ENCODE results near the gene TBC1D4. TPM values are rescaled to one million over a fixed set of nuclear protein-coding genes. Genes with fewer than 3 reads are reported as not detected.
A peak's percentile ranks its signal among the peaks of the same experiment; 100 is the strongest.

The TBC1D4 gene
- total and polyA plus RNA-seq, 10 donors = 10.1 to 67.0 (median 21.6) TPM

DNA sequence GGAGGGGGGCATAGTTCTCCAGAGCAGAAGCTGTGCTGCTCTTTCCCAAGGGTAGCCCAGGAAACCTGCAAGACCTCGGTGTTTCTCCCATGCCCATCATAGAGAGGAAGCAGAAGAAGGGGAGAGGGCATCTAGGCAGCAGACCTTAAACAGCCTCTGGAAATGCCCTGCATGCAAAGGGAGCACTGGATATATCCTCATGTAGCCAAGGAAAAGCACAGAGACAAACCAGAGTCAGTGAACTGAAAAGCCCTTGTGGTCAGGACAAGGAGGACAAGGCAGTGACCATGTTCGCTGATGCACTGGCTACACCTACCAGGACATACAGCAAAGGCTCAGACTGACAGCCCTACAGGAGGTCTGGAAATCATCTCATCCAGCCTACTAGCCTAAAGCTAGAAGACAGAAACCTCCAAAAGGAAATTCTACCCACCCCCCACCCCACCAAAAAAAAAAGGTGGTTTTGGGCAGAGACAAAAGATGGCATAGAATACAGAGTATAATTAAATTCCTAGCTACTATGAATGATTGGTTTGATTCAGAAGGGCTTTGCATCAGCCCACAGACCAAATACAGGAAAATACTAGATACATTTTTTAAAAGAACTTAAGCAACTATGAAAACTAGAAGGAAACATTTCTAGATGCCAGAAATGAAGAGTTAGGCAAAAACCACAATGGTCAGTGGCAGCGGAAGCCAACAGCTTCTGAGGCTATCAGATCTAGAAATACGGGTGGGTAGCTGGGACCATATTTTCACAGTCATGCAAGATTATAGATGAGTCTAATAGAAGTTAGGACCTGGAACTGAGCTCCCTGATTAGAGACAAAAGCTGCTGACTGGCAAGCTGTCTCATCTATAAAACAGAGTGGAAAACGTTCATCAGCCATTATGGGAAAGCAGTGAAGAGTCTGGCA, 4.4 kb upstream of the TBC1D4 start:
- Histone ChIP-seq H3K4me1 (peaks cover 0 to 39% (median 13%) of the 10 kb centered on the region in 6 donors), H3K36me3 (no peaks in the 10 kb centered on the region), H3K4me3 (no peak overlapping the region), H3K27ac (no peak overlapping the region), H3K27me3 (replicated peaks in 1 of 7) (peaks cover 0 to 55% (median 7%) of the 10 kb centered on the region in 7 donors), H3K9me3 (no peaks in the 10 kb centered on the region)
- 39 to 55% (median 43%) methylated on average over 5 of the region's 5 CpGs for WGBS, 5 donors
- intact Hi-C loops (cut with DNase I; ENCODE audit: low total_unique reads) = no loop called here
- DNase-seq = no peak
- no peak for TF ChIP-seq POLR2AphosphoS5 (IDR thresholded peaks at IDR 0.05)
- TF ChIP-seq, protein P1, sequence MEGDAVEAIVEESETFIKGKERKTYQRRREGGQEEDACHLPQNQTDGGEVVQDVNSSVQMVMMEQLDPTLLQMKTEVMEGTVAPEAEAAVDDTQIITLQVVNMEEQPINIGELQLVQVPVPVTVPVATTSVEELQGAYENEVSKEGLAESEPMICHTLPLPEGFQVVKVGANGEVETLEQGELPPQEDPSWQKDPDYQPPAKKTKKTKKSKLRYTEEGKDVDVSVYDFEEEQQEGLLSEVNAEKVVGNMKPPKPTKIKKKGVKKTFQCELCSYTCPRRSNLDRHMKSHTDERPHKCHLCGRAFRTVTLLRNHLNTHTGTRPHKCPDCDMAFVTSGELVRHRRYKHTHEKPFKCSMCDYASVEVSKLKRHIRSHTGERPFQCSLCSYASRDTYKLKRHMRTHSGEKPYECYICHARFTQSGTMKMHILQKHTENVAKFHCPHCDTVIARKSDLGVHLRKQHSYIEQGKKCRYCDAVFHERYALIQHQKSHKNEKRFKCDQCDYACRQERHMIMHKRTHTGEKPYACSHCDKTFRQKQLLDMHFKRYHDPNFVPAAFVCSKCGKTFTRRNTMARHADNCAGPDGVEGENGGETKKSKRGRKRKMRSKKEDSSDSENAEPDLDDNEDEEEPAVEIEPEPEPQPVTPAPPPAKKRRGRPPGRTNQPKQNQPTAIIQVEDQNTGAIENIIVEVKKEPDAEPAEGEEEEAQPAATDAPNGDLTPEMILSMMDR (IDR thresholded peaks at IDR 0.05 in 8 of 11, conservative IDR thresholded peaks at IDR 0.05 in 3 of 11) = no peak
- no peak for TF ChIP-seq POLR2A (IDR thresholded peaks at IDR 0.05)

DNA sequence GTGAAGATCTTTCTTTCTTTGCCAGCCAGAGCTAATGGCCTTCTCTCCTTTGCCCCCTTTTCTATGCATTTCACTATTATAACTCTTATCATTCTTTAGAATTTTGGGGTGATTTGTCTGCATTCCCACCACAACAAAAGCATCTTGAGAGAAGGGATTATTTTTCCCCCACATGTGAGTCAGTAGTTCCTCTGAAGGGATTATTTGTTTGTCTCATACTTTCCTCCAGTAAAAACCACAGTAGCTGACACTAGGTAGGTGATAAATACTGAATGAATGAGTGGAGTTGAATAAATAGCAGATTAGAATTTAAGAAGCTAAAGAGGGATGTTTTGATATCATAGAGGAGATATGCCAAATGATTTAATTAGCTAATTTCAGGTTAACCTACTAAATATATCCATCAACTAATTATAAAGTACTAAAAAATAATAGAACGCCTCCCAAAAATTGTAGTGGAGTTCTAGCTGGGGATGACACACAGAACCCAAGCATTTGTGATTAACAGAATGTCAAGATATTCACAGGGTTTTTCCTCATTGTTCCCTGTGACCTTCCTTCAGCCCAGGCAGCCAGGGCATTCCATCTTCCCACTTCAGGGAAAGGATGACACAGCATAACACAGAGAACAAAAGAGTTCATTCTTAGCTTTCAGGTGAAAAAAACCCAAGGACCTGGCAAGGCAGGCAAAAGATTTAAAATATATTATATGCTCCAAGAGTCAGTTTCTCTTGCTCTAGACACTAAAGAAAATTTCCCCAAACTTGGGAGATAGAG, 3.5 kb upstream of the TBC1D4 start:
- Histone ChIP-seq H3K27ac (no peak overlapping the region), H3K36me3 (no peaks in the 10 kb centered on the region), H3K4me1 (peaks cover 4 to 48% (median 22%) of the 10 kb centered on the region in 6 donors), H3K4me3 (no peak overlapping the region), H3K27me3 (replicated peaks in 1 of 7) (peaks cover 0 to 65% (median 16%) of the 10 kb centered on the region in 7 donors), H3K9me3 (no peaks in the 10 kb centered on the region)
- DNase-seq = no peak
- intact Hi-C loops (cut with DNase I; ENCODE audit: low total_unique reads) = no loop called here
- TF ChIP-seq POLR2A (IDR thresholded peaks at IDR 0.05) (no peak), POLR2AphosphoS5 (IDR thresholded peaks at IDR 0.05) (no peak)
- TF ChIP-seq, protein P1 (IDR thresholded peaks at IDR 0.05 in 8 of 11, conservative IDR thresholded peaks at IDR 0.05 in 3 of 11) = no peak
- WGBS, 5 donors = 84 to 100% (median 86%) methylated on average over 1 of the region's 1 CpG

- Histone ChIP-seq H3K36me3 (no peaks in the 10 kb centered on the region), H3K9me3 (no peaks in the 10 kb centered on the region), H3K27ac (peak overlapping the region in 7 of 8 donors; percentile 61 to 84 (median 80)), H3K4me1 (peaks cover 5 to 55% (median 33%) of the 10 kb centered on the region in 6 donors), H3K4me3 (peak overlapping the region; percentile 79 to 98 (median 86)), H3K27me3 (replicated peaks in 1 of 7) (peaks cover 0 to 88% (median 25%) of the 10 kb centered on the region in 7 donors)
- TF ChIP-seq POLR2AphosphoS5 (IDR thresholded peaks at IDR 0.05) (no peak), POLR2A (IDR thresholded peaks at IDR 0.05) (no peak)
- TF ChIP-seq, protein P1 (IDR thresholded peaks at IDR 0.05 in 8 of 11, conservative IDR thresholded peaks at IDR 0.05 in 3 of 11) = peak in 1 of 11 experiments; percentile 17
- DNase-seq = no peak
- 0 to 4% (median 2%) methylated on average over 1 of the region's 1 CpG for WGBS, 5 donors
- intact Hi-C loops (cut with DNase I; ENCODE audit: low total_unique reads) = no loop called here
These were observed 781 bp upstream of the TBC1D4 start for GRCh38 chr13:75482820-75483079.
